Stimulated activated CD4-positive, alpha-beta T cell treated with anti-CD3 and anti-CD28 coated beads, Interleukin-15, amount 100 ng/mL, for 48 hours (primary cell): ENCODE results near the gene KDF1.

Experiments
- DNase-seq, 2 donors: peaks; one replicate each; pipeline ENCODE4 v3.0.0-alpha.2; 2020; ENCODE audit warnings: low read depth in 2 of 2

KDF1 gene

GRCh38 chr1:26915204-26915842 is 44.9 kb downstream of the KDF1 start:
- no peak for DNase-seq

DNA sequence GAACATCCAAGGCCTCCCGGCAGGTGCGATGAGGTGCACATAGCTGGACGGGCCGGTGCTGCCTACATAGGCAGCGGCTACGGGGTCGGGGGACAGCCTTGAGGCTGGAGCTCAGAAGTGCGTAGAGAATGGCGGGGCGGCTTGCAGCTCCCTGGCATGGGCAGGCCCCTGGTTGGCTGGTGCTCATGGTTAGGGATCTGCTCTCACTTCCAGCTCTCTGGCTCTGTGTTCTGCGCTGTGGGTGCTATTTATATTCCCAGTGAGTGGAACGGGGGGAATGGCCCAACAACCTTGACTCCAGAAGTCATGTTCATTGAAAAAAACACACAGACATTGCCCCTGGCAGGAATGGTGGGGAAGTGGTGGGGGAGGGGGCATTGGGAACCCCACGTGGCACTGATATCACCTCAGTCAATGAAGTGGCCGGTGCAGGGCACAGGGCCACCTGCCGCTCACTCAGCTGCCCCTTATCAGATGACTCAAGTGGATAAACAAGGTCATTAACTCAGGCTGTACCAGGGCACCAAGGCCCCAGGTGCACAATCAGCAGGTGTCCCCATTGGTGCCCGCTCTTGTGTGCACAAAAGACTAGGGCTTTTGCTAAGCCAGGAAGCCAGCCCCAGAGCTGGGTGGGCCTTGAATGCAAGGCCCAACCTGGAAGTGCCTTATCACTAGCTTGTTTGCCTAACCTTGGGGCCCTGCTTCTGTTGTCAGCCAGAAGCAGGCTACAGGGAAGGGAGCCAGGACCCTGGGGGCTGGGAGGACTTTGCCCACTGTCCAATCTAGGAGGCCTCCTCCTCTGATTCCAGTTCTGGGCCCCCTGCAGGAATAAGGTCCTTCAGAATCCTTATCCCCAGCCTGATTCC is 46.3 kb downstream of the KDF1 start, which contains the start of gene NR0B2:
Gene NR0B2, minus strand, starts transcription at position 222 of the 866 bp plus-strand sequence. Its CDS starts 35 bp downstream, at position 187.
- DNase-seq, result no peak

DNA sequence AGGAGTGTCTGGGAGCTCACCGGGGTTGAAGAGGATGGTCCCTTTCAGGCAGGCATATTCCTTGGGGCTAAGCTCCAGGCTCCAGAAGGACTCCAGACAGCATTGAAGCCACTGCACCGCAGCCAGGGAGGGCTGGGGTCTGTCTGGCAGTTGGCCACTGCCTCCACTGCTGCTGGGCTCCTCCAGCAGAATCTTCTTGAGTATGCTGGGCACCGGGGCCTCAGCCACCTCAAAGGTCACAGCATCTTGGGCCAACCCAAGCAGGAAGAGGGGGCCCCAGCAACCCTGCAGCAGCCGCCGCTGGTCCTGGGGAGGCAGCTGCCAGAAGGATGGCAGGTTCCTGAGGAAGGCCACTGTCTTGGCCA is 46.9 kb downstream of the KDF1 start:
- DNase-seq, result no peak

DNA sequence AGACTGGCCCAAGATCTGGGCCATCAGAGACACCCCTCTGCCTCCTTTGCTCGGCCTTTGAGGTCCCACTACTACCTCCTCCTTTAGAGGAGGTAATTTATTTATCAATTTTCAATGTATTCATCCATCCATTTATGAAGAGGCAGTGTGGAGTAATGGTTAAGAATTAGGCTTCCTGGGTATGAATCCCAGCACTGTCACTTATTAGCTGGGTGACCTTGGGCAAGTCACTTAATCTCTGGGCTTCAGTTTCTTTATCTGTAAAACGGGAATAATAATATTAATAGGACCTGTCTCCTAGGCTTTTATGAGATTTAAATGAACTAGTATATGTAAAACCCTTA is 48.1 kb downstream of the KDF1 start:
- no peak for DNase-seq

GRCh38 chr1:26911399-26912146 is 48.7 kb downstream of the KDF1 start:
- DNase-seq, result no peak

GRCh38 chr1:26910343-26911160 is 49.7 kb downstream of the KDF1 start:
- DNase-seq, result no peak

DNA sequence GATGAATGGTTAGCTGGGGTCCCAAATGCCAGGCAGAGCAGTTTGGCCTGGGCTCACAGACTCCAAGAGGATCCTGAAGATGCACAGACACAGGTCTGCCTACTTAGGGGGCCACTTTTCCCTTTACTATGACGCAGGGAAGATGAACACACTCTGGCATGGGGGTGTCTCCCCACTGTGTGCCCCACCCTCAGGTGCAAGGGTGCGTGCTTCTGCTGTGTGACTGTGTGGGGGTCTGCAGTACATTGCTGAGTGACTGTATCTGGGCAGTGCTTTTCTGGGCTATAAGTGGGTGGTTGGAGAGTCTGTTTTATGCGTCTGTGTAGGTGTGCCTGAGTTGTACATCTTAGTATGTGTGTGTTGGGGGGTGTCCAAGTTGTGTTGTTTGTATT is 50.3 kb downstream of the KDF1 start:
- no peak for DNase-seq

- DNase-seq, result no peak
Measured at GRCh38 chr1:26907071-26907917, 53.0 kb downstream of the KDF1 start.

DNA sequence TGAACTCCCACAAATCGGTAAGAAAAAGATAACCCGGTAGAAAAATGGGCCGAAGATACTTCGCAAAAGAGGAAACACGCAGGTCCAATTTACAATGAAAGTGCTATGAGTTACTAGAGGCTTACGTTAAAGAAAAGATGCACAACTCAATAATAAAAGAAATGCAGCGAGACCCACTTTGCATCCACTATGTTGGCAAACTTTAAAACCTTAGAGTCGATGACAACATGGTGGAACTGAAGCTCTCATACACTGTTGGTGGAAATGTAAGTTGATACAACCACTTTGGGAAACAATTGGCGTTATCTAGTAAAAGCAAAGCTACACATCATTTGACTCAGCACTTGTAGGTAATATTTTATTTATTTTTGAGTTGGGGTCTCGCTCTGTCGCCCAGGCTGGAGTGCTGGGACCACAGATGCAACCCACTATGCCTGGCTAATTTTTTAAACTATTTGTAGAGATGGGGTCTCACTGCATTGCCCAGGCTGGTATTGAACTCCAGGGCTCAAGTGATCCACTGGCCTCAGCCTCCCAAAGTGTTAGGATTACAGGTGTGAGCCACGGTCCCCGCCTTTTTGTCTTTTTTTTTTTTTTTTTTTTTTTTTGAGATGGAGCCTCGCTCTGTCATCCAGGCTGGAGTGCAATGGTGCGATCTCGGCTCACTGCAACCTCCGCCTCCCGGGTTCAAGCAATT is 59.3 kb downstream of the KDF1 start:
- DNase-seq, result no peak

DNA sequence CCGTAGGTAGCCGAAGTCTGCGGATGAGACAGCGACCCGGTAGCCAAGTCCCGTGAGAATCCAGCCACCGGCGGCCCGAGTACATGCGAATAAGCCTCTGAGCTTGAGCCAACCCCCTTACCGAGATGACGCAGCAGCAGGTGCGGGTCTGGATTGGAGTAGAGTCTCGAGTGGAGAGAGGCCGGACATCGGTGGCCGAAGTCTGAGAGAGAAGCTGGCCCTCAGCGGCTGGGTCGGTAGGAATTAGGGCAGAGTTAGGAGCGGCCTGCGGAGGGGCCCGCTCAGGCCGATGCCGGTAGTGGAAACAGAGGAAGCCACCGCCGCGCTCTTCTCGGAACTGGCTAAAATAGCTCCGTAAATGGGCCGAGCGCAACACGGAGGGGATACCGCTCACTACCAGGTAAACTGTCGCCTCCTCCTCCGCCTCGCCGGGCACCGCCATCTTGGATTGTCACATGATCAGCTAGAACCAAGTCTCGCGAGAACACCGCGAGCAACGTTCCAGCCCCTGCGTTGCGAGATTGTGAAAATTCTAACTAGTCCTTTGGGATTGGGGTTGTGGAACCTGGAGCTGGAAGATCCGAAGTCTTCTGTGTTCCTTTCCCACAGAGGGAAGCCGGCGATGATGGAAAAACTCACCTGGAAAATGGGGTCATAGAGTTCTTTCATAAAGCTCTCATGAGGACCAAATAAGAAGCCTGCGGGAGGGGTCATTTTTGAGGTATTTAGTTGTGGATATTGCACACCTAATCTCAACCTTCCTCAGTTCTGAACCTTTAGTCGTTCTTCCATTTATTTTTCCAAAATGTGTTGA is 60.1 kb downstream of the KDF1 start, which contains the start of gene GPATCH3:
Gene GPATCH3, minus strand, starts transcription at position 467 of the 814 bp plus-strand sequence. Its CDS starts 25 bp downstream, at position 442.
- DNase-seq, result peak; percentile 81 to 83
